Ecto neural progenitor cell (in vitro differentiated cells): Measurements from ENCODE around the gene PLEKHG3.

Experiments used
- DNase-seq: peaks from one replicate; pipeline ENCODE4 v3.0.0-alpha.2; 2018; ENCODE audit warnings: low spot score

Gene PLEKHG3

GRCh38 chr14:64748521-64748920 lies 44.3 kb downstream of the PLEKHG3 start:
- no peak for DNase-seq

DNA sequence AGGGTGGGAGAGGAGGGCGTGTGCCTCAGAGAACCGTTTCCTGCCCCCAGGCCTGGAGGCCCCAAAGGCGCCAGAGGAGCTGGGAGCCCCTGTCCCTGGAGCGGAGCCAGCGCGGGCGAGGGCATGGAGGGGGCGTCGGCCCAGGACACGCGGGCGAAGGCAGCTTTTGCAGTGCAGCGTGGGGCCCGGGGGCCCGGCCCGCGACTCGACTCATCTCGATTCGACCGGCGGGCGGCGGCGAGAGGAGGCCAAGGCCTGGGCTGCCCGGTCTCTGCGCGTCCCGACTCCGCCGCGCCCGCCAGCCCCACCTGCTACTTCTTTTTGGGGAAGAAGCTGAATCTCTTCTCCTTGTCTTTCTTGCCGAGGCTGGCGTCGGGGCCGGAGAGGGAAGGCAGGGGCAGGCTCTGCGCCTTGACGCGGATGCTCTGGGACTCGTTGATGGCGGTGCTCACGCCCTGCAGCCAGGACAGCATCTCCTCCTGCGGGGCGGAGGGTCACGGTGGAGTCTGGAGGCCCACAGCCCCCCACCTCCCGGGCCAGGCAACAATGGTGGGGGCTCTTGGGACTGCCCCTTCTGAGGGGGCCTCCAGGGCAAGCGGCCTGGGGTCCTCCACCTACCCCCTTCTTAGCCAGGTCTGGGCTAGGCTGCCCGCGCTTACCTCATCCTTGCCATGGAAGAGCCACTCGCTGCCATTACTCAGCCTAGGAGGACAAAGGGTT lies 44.9 kb downstream of the PLEKHG3 start:
- no peak for DNase-seq

GRCh38 chr14:64752909-64753308 lies 48.7 kb downstream of the PLEKHG3 start:
- DNase-seq: no peak

DNA sequence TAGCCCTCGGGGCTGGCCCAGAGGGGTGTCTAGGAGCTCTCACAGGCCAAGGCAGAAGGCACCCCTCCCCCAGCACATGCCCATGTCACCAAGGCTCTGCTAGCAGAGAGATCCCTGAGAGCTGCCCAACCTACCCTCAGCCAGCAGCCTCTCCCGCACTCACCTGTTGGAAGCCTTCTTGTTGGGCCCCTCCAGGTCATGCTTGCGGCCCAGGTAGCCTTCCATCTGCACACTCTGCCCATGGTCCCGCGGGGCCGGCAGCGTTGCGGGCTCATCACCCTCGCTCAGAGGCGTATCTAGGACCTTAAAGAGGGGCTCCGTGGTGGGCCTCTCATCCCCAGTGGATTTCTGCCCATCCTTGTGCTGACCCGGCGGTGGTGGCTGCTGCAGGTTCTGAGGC lies 49.1 kb downstream of the PLEKHG3 start:
- DNase-seq: no peak

GRCh38 chr14:64753999-64754398 lies 49.8 kb downstream of the PLEKHG3 start:
- DNase-seq: no peak

DNA sequence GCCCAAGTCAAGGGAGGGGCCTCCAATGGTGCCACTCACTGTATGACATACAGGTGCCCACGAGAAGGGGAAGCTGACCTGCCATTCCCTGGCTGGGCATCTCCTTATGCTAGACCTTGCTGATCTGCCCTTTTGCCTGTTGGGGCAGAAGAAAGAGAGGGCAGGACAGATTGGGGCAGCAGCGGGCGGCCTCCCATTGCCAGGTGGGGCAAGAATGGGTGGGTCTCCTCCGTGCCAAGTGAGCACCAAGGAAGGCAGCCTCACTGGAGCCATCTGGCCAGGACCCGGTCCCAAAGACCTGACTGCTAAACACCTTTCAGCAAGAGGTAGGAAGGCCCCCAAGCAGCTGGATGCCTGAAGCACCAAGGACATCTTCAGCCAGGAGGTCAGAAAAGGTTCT lies 50.5 kb downstream of the PLEKHG3 start:
- DNase-seq: no peak

DNA sequence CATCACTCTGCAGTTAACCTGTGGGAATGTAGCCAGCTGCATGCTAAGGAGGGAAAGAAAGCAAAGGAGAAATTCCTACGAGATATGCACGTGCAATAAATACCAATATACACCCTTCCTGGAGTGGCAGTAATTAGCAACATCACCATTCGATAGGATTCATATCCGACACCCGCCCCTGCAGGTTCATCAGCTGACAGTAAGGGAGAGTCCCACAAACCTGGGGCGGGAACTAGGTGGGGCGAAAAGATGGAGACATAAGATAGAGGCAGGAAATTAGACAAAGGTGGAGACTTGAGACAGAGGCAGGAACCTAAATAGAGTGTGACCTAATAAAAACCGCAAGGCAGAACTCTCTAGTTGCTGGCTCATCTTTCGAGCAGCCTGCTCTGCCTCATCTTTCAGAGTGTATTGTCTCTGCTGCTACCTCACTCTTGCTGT lies 51.6 kb downstream of the PLEKHG3 start:
- DNase-seq: no peak

GRCh38 chr14:64756712-64757111 lies 52.5 kb downstream of the PLEKHG3 start:
- DNase-seq: no peak

DNA sequence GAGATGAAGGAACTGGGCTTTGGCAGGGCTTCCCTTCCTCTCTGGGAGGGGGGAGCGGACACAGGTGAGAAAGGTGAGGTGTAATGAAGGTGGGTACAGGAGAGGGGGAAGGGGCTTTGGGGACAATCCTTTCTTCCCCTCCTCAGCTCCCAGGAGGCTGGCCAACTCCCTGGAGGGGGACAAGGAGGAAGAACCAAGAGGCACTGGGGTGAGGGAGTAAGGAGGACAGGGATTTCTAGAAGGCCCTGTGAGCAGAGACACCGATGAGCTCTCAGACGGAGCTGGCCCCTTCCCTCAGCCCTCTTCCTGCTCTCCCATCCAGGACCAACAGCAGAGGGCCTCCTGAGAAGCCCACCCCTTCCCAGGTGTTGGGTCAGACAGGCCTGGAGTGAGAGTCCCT lies 53.4 kb downstream of the PLEKHG3 start:
- no peak for DNase-seq

GRCh38 chr14:64758025-64758521 lies 53.8 kb downstream of the PLEKHG3 start:
- no peak for DNase-seq

- no peak for DNase-seq
Measured at GRCh38 chr14:64758691-64759554, 54.7 kb downstream of the PLEKHG3 start.

DNA sequence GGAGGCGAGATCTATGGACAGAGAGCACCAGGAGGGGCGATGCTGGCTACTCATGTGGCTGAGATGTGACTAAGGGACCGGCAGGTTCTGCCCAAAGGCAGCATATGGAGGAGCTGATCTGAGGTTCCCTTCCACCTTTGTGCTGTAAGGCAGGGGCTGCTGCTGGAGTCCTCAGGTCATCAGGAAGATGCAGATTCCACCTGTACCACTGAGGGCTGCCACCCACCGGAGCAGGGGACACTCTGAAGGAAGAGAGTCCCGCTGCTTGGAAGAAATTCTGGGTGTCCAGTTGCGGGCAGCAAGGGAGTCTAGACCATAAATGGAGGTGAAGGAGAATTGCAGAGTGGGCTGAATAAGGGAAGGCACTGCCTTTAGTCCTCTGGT lies 55.3 kb downstream of the PLEKHG3 start:
- no peak for DNase-seq

DNA sequence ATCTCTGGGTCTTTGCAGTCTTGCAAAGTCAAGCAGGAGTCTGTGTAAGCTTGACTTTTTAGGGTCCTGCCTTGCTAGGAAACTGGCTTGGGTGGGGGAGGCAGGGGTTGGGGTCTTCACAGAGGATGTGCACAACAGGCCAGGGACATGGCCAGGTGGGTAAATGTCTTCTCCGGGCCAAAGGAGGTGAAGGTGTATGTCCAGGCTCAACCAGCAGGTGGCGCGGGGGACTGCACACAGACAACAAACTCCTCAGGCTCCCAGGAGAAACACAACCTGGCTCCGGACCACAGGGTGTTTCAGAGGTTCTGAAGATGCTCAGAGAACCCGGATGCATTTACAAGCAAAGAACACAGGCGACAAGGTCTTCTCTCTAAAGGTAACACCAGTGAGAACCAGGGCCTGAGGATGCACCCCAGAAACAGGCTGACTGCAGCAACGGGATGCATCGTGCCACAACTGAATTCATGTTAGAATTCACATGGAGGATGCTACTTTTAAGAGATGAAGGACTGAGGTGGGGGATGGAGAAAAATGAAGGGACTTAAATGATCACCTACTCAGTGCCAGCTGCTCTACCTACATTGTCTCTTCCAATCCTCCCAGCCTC lies 56.0 kb downstream of the PLEKHG3 start:
- DNase-seq: peak; percentile 80

- no peak for DNase-seq
Measured at GRCh38 chr14:64760916-64761315, 56.7 kb downstream of the PLEKHG3 start.

DNA sequence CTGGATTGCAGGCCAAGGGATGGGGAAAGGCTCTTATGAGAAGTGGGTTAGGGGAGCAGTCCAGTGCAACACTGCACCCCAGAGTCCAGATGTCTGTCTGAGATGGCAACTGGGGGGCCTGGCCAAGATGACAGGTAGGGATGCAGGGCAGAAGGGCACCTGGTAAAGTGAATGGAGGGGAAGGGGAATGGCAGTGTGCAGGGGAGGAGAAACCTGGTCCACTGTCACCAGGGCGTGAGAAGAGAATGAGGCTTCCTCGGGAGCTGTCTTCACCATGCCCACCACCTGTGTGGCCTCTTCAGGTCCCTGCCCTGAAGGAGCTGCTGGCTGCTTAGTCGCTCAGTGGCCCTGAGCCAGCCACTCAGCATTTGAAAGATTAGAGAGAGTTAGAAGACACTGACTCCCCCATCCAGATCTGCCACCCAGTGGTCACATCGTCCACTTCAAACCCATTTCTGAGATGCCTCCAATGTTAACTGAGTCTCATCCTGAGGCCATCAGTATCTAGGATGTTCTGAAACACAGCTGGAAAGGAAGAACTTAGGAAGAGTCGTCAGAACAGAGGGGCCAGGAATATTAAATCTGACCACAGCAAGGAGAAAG lies 57.3 kb downstream of the PLEKHG3 start:
- no peak for DNase-seq

- no peak for DNase-seq
Measured at GRCh38 chr14:64762044-64763034, 58.1 kb downstream of the PLEKHG3 start.

DNA sequence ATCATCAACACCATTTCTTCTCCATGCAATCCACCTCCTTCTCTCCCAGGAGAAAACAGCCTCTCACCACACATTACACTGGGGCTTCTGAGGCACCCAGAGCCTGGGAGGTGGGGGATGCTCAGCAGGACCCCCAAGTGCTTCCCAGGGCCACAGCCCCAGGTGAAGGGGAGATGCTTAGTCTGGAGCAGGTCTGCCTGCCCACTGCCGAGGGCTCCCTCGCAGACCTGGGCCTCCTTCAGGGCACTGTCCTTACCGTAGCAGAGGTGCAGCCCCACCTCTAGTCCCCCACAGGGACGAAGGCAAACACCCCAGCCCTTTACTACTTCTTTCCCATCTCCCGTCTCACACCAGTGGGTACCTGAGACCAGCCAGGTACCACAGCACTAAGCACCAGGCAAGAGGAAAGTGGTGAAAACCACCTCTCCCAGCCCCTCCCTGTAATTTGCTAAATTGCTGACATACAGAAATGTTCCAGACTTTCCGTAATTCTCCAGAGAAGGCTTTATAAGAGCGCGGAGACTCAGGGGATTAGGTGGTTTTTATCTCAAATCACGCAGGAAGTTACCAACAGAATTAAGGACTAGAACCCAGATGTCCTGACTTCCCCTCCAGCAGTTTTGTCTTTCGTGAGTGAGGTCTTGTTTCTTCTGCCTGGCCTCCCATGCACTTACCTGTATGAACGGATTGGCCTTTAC lies 59.0 kb downstream of the PLEKHG3 start:
- DNase-seq: no peak

- no peak for DNase-seq
Measured at GRCh38 chr14:64763801-64764621, 59.8 kb downstream of the PLEKHG3 start.
